ENCODE data around the gene AKAP8L. TPM values are rescaled to one million over a fixed set of nuclear protein-coding genes. Genes with fewer than 3 reads are reported as not detected.

AKAP8L gene
- total RNA-seq, 1 donor from 2014 or later: 89.9 TPM

DNA sequence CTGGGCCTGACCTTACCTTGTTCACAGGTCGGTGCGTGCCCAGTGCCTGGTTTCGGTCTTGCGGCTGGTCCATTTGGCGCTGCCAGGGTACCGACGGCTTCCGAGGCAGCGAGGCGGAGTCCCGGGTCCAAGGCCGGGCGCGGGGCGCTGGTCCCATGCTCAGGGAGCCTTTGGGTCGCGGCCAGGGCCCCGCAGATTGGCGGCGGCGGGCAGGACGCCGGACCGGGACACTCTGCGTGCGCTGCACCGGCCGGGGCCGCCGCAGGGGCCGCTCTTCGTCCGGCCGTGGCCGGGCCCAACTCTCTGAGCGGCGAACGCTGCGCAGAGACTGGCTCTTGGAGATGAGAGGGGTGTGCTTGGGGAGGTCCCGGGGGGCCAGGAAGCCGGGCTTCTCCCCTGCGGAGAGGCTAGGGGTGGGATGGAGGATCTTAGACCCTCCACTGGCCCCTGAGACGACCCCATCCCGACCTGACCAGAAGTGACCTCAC lies 34.3 kb upstream of the AKAP8L start:
- peak overlapping the region; percentile 62 for H3K4me3 ChIP-seq (ENCODE audit: low read depth, low read length)
- no peak for DNase-seq (ENCODE audit: low read depth)
- TF ChIP-seq, protein P1, sequence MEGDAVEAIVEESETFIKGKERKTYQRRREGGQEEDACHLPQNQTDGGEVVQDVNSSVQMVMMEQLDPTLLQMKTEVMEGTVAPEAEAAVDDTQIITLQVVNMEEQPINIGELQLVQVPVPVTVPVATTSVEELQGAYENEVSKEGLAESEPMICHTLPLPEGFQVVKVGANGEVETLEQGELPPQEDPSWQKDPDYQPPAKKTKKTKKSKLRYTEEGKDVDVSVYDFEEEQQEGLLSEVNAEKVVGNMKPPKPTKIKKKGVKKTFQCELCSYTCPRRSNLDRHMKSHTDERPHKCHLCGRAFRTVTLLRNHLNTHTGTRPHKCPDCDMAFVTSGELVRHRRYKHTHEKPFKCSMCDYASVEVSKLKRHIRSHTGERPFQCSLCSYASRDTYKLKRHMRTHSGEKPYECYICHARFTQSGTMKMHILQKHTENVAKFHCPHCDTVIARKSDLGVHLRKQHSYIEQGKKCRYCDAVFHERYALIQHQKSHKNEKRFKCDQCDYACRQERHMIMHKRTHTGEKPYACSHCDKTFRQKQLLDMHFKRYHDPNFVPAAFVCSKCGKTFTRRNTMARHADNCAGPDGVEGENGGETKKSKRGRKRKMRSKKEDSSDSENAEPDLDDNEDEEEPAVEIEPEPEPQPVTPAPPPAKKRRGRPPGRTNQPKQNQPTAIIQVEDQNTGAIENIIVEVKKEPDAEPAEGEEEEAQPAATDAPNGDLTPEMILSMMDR (conservative IDR thresholded peaks at IDR 0.05; ENCODE audit: low read depth, low read length): peak; percentile 34

DNA sequence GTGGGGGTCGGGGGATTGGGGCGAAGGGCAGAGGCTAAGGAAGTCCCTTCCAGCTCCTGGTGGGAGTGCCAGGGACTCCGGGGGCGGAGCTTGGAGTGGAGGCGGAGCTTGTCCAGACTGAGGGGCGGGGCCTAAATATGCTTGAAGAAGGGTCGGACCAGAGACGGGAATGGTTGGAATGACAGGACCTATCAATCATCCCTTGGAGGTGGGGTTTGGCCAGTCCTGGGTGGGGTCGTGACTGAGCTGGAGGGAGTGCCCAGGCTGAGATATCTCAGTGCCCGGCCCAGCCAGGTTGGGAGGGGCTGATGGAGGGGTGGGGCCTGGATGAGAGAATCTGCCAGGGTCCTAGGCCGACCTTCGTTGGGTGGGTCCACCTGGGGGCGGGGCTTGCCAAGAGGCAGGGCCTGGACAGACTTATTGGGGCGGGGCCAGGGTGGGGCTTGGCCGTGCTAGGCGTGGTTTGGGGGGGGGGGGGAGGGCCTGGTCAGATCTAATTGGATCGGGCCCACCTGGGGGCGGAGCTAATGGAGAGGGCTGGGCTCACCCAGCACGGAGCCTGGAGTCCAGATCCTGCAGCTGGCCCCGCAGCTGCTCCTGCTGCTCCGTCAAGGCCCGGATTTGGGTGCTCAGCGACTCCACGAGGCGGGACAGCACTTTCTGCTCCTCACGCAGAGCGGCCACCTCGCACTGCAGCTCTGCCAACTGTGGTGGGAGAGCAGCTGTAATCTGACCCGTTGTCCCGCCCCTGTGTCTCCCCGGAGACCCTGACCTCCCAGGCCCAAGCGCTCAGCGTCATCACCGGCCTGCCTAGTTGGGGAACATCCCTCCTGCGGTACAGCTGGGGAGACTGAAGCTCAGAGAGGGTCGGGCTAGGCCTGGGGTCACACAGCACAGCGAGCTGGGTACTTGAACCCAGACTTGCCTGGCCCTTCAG lies 33.6 kb upstream of the AKAP8L start:
- peak; percentile 71 for DNase-seq (ENCODE audit: low read depth)
- peak overlapping the region; percentile 62 for H3K4me3 ChIP-seq (ENCODE audit: low read depth, low read length)
- TF ChIP-seq, protein P1 (conservative IDR thresholded peaks at IDR 0.05; ENCODE audit: low read depth, low read length): no peak

DNA sequence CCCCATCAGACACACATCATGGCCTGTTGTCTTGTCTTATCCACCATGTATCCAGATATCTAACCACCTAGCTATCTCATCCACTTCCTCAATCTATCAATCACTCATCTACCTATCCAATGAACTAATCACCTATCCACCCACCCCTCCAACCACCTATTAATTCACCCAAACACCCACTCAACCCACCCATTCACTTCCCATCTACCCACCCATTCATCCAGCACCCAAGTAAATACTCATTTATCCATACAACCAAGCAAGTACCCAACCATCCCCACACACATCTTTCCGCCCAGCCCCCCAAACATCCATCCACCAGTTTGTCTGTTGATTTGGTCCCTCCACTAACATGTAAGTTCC lies 31.7 kb upstream of the AKAP8L start:
- no peak overlapping the region for H3K4me3 ChIP-seq (ENCODE audit: low read depth, low read length)
- DNase-seq (ENCODE audit: low read depth): no peak
- TF ChIP-seq, protein P1 (conservative IDR thresholded peaks at IDR 0.05; ENCODE audit: low read depth, low read length): no peak

DNA sequence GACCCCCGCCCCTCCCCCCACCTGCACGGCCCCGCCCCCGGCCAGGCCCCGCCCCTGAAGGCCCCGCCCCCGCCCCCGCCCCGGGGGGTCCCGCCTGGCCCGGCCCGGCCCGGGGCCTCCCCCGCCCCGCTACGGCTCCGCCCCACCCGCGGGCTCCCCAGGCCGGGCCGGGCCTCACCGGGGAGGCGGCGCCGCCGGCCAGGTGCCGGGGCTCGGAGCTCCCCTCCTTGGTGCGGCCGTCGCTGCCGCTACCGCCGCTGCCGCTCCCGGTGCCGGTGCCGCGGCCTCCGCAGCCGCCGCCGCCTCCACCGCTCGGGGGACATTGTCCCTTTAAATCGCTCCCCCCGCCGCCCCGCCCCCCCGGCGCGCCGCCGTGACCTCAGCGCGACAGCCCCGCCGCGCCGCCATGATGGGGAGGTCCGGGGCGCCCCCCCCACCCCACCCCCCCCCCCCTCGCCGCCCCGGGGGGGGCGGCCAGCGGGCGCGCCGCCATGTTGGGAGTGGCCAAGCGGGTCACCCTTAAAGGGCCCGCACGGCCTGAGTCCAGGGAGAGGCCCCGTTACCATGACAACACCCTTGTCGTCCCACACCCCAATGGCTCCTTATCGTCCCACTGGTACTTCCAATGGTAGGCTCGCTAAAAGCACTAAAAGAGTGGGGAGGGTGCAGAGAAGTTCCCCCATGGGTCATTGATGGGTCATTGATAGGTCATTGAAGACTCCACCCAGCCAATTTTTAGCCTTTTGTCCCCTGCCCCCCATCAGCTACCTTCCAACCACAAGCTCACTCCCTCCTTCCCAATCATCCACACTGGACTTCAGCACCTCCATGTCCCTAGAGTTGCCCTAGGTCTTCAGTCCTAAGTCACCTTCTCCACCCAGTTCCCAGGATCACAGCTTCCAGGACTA lies 31.1 kb upstream of the AKAP8L start, which contains the start of gene WIZ:
Gene WIZ (minus strand): TSS at position 337 of the 908 bp plus-strand sequence. CDS start 1,649 bp downstream, outside the sequence.
- TF ChIP-seq, protein P1 (conservative IDR thresholded peaks at IDR 0.05; ENCODE audit: low read depth, low read length): no peak
- no peak for DNase-seq (ENCODE audit: low read depth)
- peak within 1 kb of the TSS; percentile 71 for H3K4me3 ChIP-seq (ENCODE audit: low read depth, low read length)

DNA sequence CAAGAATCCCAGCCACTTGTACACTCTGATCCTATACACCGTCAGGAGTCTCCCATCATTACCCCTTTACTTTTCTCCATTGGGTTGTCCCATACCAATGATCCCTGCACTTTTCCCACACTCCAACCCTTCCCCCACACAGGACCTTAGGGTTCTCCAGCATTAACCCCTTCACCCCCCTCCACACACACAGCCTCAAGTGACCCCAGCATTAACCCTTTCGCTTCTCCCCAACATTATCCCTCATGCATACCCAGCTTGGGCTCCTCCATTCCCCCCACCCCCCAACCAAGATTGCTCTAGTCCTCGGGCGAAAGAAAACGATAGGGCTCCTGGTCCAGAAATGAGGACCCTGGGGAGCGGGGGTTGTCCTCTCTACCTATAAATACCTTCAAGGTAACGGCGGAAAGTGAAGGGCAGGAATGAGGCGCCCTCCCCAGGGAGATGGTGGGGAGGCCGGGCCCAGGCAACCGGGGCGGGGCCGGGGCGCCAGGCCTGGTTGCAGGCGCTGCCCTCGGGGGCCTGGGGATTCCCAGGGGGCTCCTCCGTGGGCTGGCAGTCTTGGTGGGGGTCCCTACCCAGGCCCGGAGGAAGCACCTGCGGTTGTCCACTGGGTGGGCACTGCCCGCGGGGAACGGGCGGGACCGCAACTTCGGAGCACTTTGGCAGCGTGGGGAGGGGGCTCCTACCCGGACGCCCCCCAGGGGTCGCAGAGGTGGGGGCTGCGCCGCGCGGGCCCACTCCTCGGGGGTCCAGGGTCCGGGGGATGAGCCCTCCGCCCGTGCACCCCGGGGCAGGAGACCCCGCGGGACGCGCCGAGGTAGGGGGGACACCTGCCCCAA lies 30.2 kb upstream of the AKAP8L start:
- peak overlapping the region; percentile 71 for H3K4me3 ChIP-seq (ENCODE audit: low read depth, low read length)
- TF ChIP-seq, protein P1 (conservative IDR thresholded peaks at IDR 0.05; ENCODE audit: low read depth, low read length): no peak
- DNase-seq (ENCODE audit: low read depth): no peak

Measured in epithelial cell of proximal tubule (primary cell).